ENCODE measurements around the gene SLC27A6.

DNA sequence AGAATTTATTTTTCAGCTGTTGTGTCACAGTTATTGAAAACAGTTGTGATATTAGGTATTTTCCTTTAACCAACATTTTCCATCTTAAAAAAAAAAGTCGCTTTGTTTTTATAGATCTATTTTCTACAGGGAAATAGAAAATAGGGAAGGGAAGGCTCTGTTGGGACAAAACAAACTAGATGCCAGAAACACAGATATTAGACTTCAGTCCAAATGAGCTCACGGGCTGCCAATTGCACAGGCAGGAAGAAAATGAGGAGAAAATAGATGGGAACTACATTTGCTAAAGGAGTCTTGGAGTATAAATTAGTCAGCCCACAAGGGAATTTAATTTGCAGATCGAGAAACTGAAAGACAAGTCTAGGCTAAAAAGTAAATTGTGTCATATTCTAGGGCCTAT lies 107.8 kb downstream of the SLC27A6 start:
- TF ChIP-seq, protein P1, sequence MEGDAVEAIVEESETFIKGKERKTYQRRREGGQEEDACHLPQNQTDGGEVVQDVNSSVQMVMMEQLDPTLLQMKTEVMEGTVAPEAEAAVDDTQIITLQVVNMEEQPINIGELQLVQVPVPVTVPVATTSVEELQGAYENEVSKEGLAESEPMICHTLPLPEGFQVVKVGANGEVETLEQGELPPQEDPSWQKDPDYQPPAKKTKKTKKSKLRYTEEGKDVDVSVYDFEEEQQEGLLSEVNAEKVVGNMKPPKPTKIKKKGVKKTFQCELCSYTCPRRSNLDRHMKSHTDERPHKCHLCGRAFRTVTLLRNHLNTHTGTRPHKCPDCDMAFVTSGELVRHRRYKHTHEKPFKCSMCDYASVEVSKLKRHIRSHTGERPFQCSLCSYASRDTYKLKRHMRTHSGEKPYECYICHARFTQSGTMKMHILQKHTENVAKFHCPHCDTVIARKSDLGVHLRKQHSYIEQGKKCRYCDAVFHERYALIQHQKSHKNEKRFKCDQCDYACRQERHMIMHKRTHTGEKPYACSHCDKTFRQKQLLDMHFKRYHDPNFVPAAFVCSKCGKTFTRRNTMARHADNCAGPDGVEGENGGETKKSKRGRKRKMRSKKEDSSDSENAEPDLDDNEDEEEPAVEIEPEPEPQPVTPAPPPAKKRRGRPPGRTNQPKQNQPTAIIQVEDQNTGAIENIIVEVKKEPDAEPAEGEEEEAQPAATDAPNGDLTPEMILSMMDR (IDR thresholded peaks at IDR 0.05): no peak
- TF ChIP-seq EZH2 (IDR thresholded peaks at IDR 0.05): no peak
